22Rv1 (cell line): ENCODE data around the gene U2SURP.

Source experiments
- CTCF ChIP-seq: fragments of 450-650 bp; IDR thresholded peaks from 2 replicates; pipeline ENCODE4 v1.5.1; 2017; ENCODE audit warnings: mild to moderate bottlenecking
- ZFX ChIP-seq: fragments of 450-650 bp; IDR thresholded peaks from 2 replicates; pipeline ENCODE4 v1.6.1; 2017; ENCODE audit warnings: antibody characterized with exemption, borderline replicate concordance

GRCh38 chr3:142997330-142997729, 4.0 kb upstream of the U2SURP start:
- no peak for TF ChIP-seq CTCF
- TF ChIP-seq ZFX, result no peak
